ENCODE data around the gene PLA2G4B. TPM values are rescaled to one million over a fixed set of nuclear protein-coding genes. Genes with fewer than 3 reads are reported as not detected.

PLA2G4B gene
- total RNA-seq, 1 experiment from 2014 or later: 3.7 TPM

- Mint-ChIP-seq H3K4me3 (no peak overlapping the region), H3K4me1 (peaks cover 8 to 11% of the 10 kb centered on the region in 2 experiments), H3K27me3 (ENCODE audit: low read depth) (no peaks in the 10 kb centered on the region), H3K9me3 (no peaks in the 10 kb centered on the region), H3K36me3 (ENCODE audit: insufficient read depth in 1 of 3, low read depth in 3 of 3) (no peaks in the 10 kb centered on the region; a peak in 1 of 7 replicates), H3K27ac (no peak overlapping the region)
- H4K5ac ChIP-seq (ENCODE audit: insufficient read length, low read depth, low read length): no peak overlapping the region
- no peaks in the 10 kb centered on the region for H3K4me1 ChIP-seq (ENCODE audit: insufficient read depth, low read length)
- no peak overlapping the region for H4K8ac ChIP-seq (replicated peaks; ENCODE audit: insufficient read length, low read depth, low read length)
- H3K56ac ChIP-seq (ENCODE audit: insufficient read length, low read depth, low read length): no peak overlapping the region
- no peak overlapping the region for H4K91ac ChIP-seq (ENCODE audit: insufficient read length, low read depth, low read length)
- WGBS (ENCODE audit: extremely low coverage, insufficient read length, low lambda C conversion rate): no CpG with 5 or more reads among the region's 12 CpGs
- no peak overlapping the region for H2BK15ac ChIP-seq (ENCODE audit: low read depth, low read length)
- no peak overlapping the region; the same call in 1 of the 2 replicates for H3K14ac ChIP-seq (ENCODE audit: insufficient read depth, low read length)
- H2BK5ac ChIP-seq (ENCODE audit: insufficient read length, low read length): no peak overlapping the region
- no peak for TF ChIP-seq CTCF (conservative IDR thresholded peaks at IDR 0.05)
- no peaks in the 10 kb centered on the region for H3K23me2 ChIP-seq (ENCODE audit: insufficient read length, low read depth, low read length, poor library complexity, severe bottlenecking)
- H3K4me2 ChIP-seq (ENCODE audit: insufficient read depth, insufficient read length, low read length): no peak overlapping the region
- no peaks in the 10 kb centered on the region for H3K79me1 ChIP-seq (ENCODE audit: insufficient read depth, low read depth, low read length, poor library complexity, severe bottlenecking)
- no peak overlapping the region for H2BK20ac ChIP-seq (ENCODE audit: low read depth, low read length, poor library complexity, severe bottlenecking)
- no peak overlapping the region for H3K23ac ChIP-seq (ENCODE audit: insufficient read length, low read depth, low read length)
- no peaks in the 10 kb centered on the region for H4K20me1 ChIP-seq (ENCODE audit: control insufficient read depth, insufficient read depth, insufficient read length)
- H3K79me2 ChIP-seq (ENCODE audit: insufficient read depth, low read length): no peaks in the 10 kb centered on the region
- no peak overlapping the region for H3K9ac ChIP-seq (ENCODE audit: extremely low read depth, insufficient read length, low read length)
- H2AK5ac ChIP-seq (ENCODE audit: insufficient read length, low read length): no peak overlapping the region
- H2AFZ ChIP-seq (ENCODE audit: low read length): no peak overlapping the region
- H2BK12ac ChIP-seq (ENCODE audit: insufficient read length, low read depth, low read length): no peak overlapping the region
- H3K27ac ChIP-seq (ENCODE audit: insufficient read length, low read depth, low read length): no peak overlapping the region
- H3K27me3 ChIP-seq (ENCODE audit: insufficient read depth, low read length): no peaks in the 10 kb centered on the region
- no peak overlapping the region for H3K18ac ChIP-seq (ENCODE audit: insufficient read length, low read depth, low read length)
- H2BK120ac ChIP-seq (ENCODE audit: low read depth, low read length, poor library complexity, severe bottlenecking): no peak overlapping the region
- H3T11ph ChIP-seq (ENCODE audit: low read length): no peak overlapping the region
- H3K9me3 ChIP-seq (ENCODE audit: control insufficient read depth, low read depth, low read length): no peaks in the 10 kb centered on the region
- no peak overlapping the region for H3K4ac ChIP-seq (ENCODE audit: low read depth, low read length)
- DNase-seq: no peak
Observed at GRCh38 chr15:41856716-41857115, 18.1 kb downstream of the PLA2G4B start.
